HUES64 (cell line): ENCODE results near the gene STOX2.

Source experiments
- H3K27ac ChIP-seq: 2 replicates; pipeline ENCODE4 v1.7.0; 2013; ENCODE audit warnings: low read depth, low read length, inconsistent platforms
- H3K27me3 ChIP-seq: 2 replicates; pipeline ENCODE4 v1.6.1; 2013; ENCODE audit warnings: mild to moderate bottlenecking, low read length; ENCODE audit not compliant: insufficient read depth
- H3K36me3 ChIP-seq: 2 replicates; pipeline ENCODE4 v1.6.1; 2013; ENCODE audit warnings: mild to moderate bottlenecking, low read length; ENCODE audit not compliant: insufficient read depth
- H3K4me1 ChIP-seq: 2 replicates; pipeline ENCODE4 v1.6.1; 2013; ENCODE audit warnings: mild to moderate bottlenecking, low read length, moderate library complexity; ENCODE audit not compliant: insufficient read depth
- H3K4me3 ChIP-seq: 2 replicates; pipeline ENCODE4 v1.5.1; 2013; ENCODE audit warnings: mild to moderate bottlenecking, low read length, moderate library complexity
- H3K9ac ChIP-seq: 2 replicates; pipeline ENCODE4 v1.6.1; 2013; ENCODE audit warnings: mild to moderate bottlenecking, low read depth, low read length
- H3K9me3 ChIP-seq: 2 replicates; pipeline ENCODE4 v1.6.1; 2013; ENCODE audit warnings: low read depth, low read length; ENCODE audit not compliant: insufficient read depth
- WGBS: fragments of 150-250, 120-280 bp; methylation state at CpG from one replicate; pipeline ENCODE4 v1.1.7; 2013; ENCODE audit warnings: missing lambda C conversion rate; 5-methylcytosine and 5-hydroxymethylcytosine counted together

The STOX2 gene

GRCh38 chr4:184010696-184011095 is 105.6 kb downstream of the STOX2 start:
- H3K4me3 ChIP-seq: no peak overlapping the region
- H3K27me3 ChIP-seq: no peaks in the 10 kb centered on the region
- peaks cover 28% of the 10 kb centered on the region for H3K36me3 ChIP-seq
- H3K27ac ChIP-seq: no peak overlapping the region
- peaks cover 6% of the 10 kb centered on the region; the same call in 1 of the 2 replicates for H3K4me1 ChIP-seq
- no peak overlapping the region for H3K9ac ChIP-seq
- 97% methylated on average over 14 of the region's 14 CpGs for WGBS
- no peaks in the 10 kb centered on the region for H3K9me3 ChIP-seq

GRCh38 chr4:184011826-184012380 is 106.8 kb downstream of the STOX2 start:
- 94% methylated on average over 2 of the region's 2 CpGs for WGBS

GRCh38 chr4:184012937-184013336 is 107.8 kb downstream of the STOX2 start:
- no peaks in the 10 kb centered on the region for H3K9me3 ChIP-seq
- peaks cover 6% of the 10 kb centered on the region; the same call in 1 of the 2 replicates for H3K4me1 ChIP-seq
- WGBS: 63% methylated on average over 1 of the region's 3 CpGs
- no peaks in the 10 kb centered on the region for H3K27me3 ChIP-seq
- H3K4me3 ChIP-seq: no peak overlapping the region
- H3K36me3 ChIP-seq: peaks cover 29% of the 10 kb centered on the region
- no peak overlapping the region for H3K9ac ChIP-seq
- H3K27ac ChIP-seq: no peak overlapping the region

More at GRCh38 chr4:184011826-184012380, 106.8 kb downstream of the STOX2 start:
- Histone ChIP-seq H3K9ac (no peak overlapping the region), H3K36me3 (peaks cover 25% of the 10 kb centered on the region), H3K9me3 (no peaks in the 10 kb centered on the region), H3K4me1 (peaks cover 6% of the 10 kb centered on the region; the same call in 1 of the 2 replicates), H3K27ac (no peak overlapping the region), H3K27me3 (no peaks in the 10 kb centered on the region), H3K4me3 (no peak overlapping the region)

DNA sequence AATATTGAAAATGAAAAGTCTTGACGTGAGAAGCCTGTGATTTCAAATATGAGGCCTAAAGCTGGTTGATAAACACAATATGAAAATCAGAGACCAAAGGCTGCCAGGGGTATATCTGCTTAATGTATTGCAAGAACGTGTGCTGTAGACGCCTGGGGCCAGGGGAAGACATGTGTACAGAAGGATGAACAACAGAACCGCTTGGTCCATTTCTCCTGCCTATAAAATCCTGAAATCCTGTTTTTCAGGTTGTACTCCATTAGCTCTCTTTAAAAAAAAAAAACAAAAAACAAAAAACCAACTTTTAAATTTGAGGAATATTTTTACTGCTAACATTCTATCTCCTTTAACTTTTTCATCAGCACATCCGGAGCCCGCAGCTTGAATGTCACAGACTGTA is 109.2 kb downstream of the STOX2 start:
- Histone ChIP-seq H3K9ac (no peak overlapping the region), H3K36me3 (peaks cover 22% of the 10 kb centered on the region), H3K27ac (no peak overlapping the region), H3K4me1 (peaks cover 6% of the 10 kb centered on the region; the same call in 1 of the 2 replicates), H3K4me3 (no peak overlapping the region), H3K9me3 (no peaks in the 10 kb centered on the region), H3K27me3 (no peaks in the 10 kb centered on the region)
- 86% methylated on average over 6 of the region's 6 CpGs for WGBS

DNA sequence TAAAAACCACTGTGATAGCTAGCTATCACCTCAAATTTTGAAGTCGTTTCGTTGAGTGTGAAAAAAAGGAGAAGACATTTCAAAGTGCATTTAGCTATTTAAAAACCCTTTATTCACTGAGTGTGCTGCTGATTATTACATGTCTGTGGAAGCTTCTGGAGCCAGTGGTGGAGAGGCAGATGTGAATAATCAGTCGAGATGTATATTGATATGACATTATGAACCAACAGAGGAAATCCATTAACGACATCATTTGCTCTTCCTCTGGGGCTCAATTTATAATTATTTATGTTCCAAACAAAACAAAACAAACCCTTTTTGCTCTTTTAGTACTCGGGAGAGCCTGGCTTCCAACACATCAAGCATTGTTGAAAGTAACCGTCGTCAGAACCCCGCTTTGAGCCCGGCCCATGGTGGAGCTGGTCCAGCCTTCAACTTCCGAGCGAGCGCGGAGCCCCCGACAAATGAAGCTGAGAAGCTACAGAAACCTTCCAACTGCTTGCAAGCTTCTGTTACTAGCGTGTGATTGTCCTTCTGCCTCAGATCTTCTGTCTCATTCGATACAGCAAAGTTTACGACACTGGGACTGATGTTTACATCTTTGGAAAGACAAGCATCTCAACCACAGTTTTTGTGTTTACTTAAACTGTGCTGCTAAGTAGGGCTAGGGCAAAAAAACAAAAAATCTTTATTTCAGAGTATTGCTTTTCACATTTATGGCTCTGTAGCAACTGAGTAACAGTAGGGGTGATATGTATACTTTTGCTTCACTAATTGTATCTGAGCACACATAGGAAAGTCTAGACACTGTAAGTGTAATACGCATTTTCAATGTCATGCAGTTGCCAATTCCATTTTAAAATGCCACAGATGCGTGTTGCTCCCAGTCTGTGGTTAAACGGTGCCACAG is 111.9 kb downstream of the STOX2 start:
- peaks cover 6% of the 10 kb centered on the region for H3K4me1 ChIP-seq
- no peaks in the 10 kb centered on the region for H3K9me3 ChIP-seq
- no peaks in the 10 kb centered on the region for H3K27me3 ChIP-seq
- H3K36me3 ChIP-seq: 0 out of 2 replicates have a peak, but pooled peaks cover 3% of the 10 kb centered on the region
- no peak overlapping the region for H3K4me3 ChIP-seq
- H3K27ac ChIP-seq: no peak overlapping the region
- no peak overlapping the region for H3K9ac ChIP-seq
- WGBS: 94% methylated on average over 20 of the region's 20 CpGs

DNA sequence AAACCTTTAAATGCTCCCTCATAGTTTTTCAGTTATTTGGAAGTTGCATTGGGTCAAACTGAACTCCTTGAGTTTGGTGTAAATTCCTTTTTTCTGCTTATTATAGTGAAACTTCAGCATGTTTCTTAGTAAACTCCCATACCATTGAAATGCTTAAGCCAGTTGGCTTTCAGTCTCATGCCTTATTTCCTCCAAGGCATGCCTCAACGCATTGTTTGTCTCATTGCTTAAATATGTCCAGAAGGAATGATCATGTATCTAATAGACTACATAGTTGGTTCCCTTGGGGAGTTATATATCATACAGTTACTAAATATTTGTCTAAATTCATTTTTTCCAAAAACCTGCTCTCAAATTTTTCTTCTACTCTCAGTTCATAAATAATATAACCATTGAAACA is 114.0 kb downstream of the STOX2 start:
- no peaks in the 10 kb centered on the region for H3K9me3 ChIP-seq
- no peaks in the 10 kb centered on the region for H3K27me3 ChIP-seq
- no peak overlapping the region for H3K9ac ChIP-seq
- WGBS: 78% methylated on average over 1 of the region's 1 CpG
- 0 out of 2 replicates have a peak, but pooled peaks cover 3% of the 10 kb centered on the region for H3K36me3 ChIP-seq
- no peaks in the 10 kb centered on the region; the same call in 1 of the 2 replicates for H3K4me1 ChIP-seq
- H3K4me3 ChIP-seq: no peak overlapping the region
- no peak overlapping the region for H3K27ac ChIP-seq

DNA sequence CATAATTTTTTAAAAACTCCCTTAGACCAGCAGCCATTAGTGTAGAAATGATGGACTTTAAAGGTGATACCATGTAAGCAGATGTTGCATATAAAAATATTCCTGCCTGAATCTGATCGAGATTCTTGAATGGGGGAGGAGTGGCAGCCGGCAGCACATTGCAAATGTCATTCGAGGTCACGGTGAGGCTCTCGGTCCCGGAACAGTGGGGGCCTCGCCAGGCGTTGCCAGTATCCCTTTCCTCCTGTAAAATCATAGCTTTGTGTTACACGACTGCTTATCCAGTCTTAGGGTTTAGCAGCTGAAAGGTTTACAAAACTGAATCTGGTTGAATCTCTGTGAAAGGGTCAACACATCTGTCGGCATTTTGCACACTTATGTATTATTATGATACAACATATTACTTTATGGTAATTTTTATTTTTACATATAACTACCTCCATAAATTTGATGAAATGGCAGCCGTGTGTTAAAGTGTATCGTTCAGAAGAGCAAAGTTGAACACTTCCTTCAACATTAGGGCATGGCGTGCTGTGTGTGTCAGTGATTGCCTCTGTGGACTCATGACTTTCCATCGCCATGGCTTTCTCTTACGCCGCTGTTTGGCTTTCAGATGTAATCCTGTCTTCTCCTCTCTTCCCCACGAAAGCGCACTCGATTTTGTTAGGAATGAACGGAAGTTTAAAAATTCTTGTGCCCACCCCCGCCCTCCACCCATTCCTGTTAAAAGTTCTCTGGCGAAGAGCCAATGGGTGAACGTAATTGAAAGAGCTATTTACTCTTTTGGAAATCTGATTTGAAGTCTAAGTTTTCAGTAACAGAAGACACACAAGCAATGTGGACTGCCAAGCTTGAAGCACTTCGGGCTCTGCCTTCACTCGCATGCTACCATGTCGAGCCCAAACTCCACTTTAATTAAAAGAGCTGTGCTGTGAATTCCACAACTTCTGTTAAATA is 114.8 kb downstream of the STOX2 start:
- H3K9me3 ChIP-seq: no peaks in the 10 kb centered on the region
- no peak overlapping the region for H3K9ac ChIP-seq
- 94% methylated on average over 25 of the region's 26 CpGs for WGBS
- no peak overlapping the region for H3K27ac ChIP-seq
- H3K36me3 ChIP-seq: 0 out of 2 replicates have a peak, but pooled peaks cover 3% of the 10 kb centered on the region
- H3K4me1 ChIP-seq: no peaks in the 10 kb centered on the region; the same call in 1 of the 2 replicates
- no peaks in the 10 kb centered on the region for H3K27me3 ChIP-seq
- H3K4me3 ChIP-seq: no peak overlapping the region

GRCh38 chr4:184021389-184021788 is 116.3 kb downstream of the STOX2 start:
- H3K4me3 ChIP-seq: no peak overlapping the region
- H3K36me3 ChIP-seq: 0 out of 2 replicates have a peak, but pooled peaks cover 3% of the 10 kb centered on the region
- no peaks in the 10 kb centered on the region; the same call in 1 of the 2 replicates for H3K4me1 ChIP-seq
- H3K9me3 ChIP-seq: no peaks in the 10 kb centered on the region
- 95% methylated on average over 3 of the region's 3 CpGs for WGBS
- H3K27ac ChIP-seq: no peak overlapping the region
- H3K9ac ChIP-seq: no peak overlapping the region
- no peaks in the 10 kb centered on the region for H3K27me3 ChIP-seq

DNA sequence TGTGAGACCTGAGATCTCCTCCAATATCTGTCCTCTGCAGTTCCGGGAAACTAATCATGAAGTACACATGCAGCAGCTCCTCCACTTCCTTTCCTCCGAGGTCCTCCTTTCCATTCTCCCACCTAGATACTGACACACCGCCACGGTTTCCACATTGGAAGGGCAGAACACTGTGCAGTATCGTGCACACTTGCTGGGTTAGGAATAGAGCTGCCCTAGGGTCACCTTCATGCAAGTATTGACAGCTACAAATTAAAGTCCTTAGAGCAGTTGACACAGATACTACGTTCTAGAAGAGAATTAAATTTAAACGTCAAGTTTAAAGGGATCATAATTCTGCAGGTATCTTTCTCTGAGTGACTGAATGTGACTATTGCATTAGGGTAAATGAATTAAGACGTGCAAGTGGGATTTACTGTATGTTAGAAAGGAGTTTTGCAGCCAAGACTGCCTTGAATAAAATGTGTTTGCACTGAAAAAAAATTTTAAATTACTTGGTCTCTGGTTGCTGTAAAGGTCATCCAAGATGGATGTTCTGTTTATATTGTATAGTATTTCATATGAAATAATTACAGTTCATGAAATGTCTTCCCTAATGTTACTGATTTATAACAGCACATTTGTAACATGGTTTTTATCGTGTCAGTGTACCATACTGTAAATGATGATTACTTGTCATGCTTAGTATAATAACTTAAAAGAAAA is 117.7 kb downstream of the STOX2 start:
- Histone ChIP-seq H3K4me3 (no peak overlapping the region), H3K27ac (no peak overlapping the region), H3K9me3 (no peaks in the 10 kb centered on the region), H3K27me3 (no peaks in the 10 kb centered on the region), H3K36me3 (no peaks in the 10 kb centered on the region), H3K9ac (no peak overlapping the region), H3K4me1 (no peaks in the 10 kb centered on the region; the same call in 1 of the 2 replicates)
- 95% methylated on average over 8 of the region's 9 CpGs for WGBS

DNA sequence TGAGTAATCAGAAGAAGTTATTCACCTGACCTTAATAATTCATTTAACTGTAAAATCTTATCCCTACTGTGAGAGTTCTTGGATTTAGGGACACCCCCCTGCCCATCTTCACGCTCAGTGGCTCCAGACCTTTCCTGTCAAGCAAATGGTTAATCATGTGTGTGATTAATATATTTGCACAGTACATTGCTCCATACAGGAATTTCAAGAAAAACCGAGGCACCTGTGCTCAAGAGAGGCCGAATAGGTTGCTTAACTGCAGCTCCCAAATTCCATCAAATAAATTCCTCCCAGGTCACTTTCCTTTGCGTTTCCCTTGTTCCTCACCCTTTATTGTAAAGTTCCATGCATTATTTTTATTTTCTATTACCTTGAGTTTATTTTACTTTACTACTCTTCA is 119.5 kb downstream of the STOX2 start:
- Histone ChIP-seq H3K36me3 (no peaks in the 10 kb centered on the region), H3K9me3 (no peaks in the 10 kb centered on the region), H3K4me1 (no peaks in the 10 kb centered on the region; the same call in 1 of the 2 replicates), H3K4me3 (no peak overlapping the region), H3K27ac (no peak overlapping the region), H3K9ac (no peak overlapping the region), H3K27me3 (no peaks in the 10 kb centered on the region)
- WGBS: 95% methylated on average over 4 of the region's 4 CpGs
